Activated B cell treated with CpG ODN at 0.5 μM for 24 hours (primary cell): ENCODE measurements around the gene DIAPH3. TPM values are rescaled to one million over a fixed set of nuclear protein-coding genes. Genes with fewer than 3 reads are reported as not detected.

ENCODE experiments used
- ATAC-seq: fragments of 200-7000 bp; cut with Tn5 transposase; one replicate; pipeline ENCODE4 v1.10.0; 2021; ENCODE audit warnings: low read depth, mild to moderate bottlenecking, moderate library complexity
- CTCF ChIA-PET: fragments of 350-600 bp; sonication (Branson Sonifier 250); formaldehyde crosslinking; loops from one replicate; lab custom pipeline; 2021; ENCODE audit warnings: antibody characterized with exemption; lab: Charles Lee
- POLR2A ChIA-PET: fragments of 350-600 bp; sonication (Branson Sonifier 250); formaldehyde crosslinking; loops from one replicate; lab custom pipeline; 2021; ENCODE audit warnings: antibody characterized with exemption; lab: Charles Lee
- DNase-seq: peaks from one replicate; pipeline ENCODE4 v3.0.0; 2022
- H3K27ac Mint-ChIP-seq: one replicate; pipeline ENCODE4 v1.8.0; 2020; ENCODE audit warnings: mixed read lengths
- H3K27me3 Mint-ChIP-seq: one replicate; pipeline ENCODE4 v1.8.0; 2021; ENCODE audit warnings: mixed read lengths
- H3K36me3 Mint-ChIP-seq: one replicate; pipeline ENCODE4 v1.8.0; 2021; ENCODE audit warnings: low read depth, mixed read lengths
- H3K4me1 Mint-ChIP-seq: one replicate; pipeline ENCODE4 v1.8.0; 2021; ENCODE audit warnings: mixed read lengths
- H3K4me3 Mint-ChIP-seq: one replicate; pipeline ENCODE4 v1.8.0; 2020; ENCODE audit warnings: mild to moderate bottlenecking, mixed read lengths
- H3K9me3 Mint-ChIP-seq: one replicate; pipeline ENCODE4 v1.8.0; 2020; ENCODE audit warnings: mixed read lengths
- intact Hi-C: fragments of 100-400 bp; cut with micrococcal nuclease; formaldehyde crosslinking; loops from one replicate; pipeline ENCODE4 v1.15.1; 2024
- total RNA-seq: library from RNA; stranded (reverse); gene quantifications from 2 replicates; pipeline ENCODE4 v1.2.3, GENCODE V29; 2022
- TF ChIP-seq, protein P1 (sequence below): fragments of 200-600 bp; IDR thresholded peaks from one replicate; pipeline ENCODE4 v1.8.0; 2022; ENCODE audit warnings: antibody characterized with exemption, mild to moderate bottlenecking

DIAPH3 gene
- total RNA-seq, 1 donor from 2014 or later: 0.38 TPM

- H3K36me3 Mint-ChIP-seq: no peaks in the 10 kb centered on the region
- no peaks in the 10 kb centered on the region for H3K9me3 Mint-ChIP-seq
- POLR2A ChIA-PET: no interaction called here
- CTCF ChIA-PET: no interaction called here
- no peak overlapping the region for H3K27ac Mint-ChIP-seq
- TF ChIP-seq, protein P1, sequence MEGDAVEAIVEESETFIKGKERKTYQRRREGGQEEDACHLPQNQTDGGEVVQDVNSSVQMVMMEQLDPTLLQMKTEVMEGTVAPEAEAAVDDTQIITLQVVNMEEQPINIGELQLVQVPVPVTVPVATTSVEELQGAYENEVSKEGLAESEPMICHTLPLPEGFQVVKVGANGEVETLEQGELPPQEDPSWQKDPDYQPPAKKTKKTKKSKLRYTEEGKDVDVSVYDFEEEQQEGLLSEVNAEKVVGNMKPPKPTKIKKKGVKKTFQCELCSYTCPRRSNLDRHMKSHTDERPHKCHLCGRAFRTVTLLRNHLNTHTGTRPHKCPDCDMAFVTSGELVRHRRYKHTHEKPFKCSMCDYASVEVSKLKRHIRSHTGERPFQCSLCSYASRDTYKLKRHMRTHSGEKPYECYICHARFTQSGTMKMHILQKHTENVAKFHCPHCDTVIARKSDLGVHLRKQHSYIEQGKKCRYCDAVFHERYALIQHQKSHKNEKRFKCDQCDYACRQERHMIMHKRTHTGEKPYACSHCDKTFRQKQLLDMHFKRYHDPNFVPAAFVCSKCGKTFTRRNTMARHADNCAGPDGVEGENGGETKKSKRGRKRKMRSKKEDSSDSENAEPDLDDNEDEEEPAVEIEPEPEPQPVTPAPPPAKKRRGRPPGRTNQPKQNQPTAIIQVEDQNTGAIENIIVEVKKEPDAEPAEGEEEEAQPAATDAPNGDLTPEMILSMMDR: no peak
- ATAC-seq: no peak
- no peak overlapping the region for H3K4me3 Mint-ChIP-seq
- no peaks in the 10 kb centered on the region for H3K27me3 Mint-ChIP-seq
- DNase-seq: no peak
- H3K4me1 Mint-ChIP-seq: no peaks in the 10 kb centered on the region
- intact Hi-C loops: no loop called here
Measured at GRCh38 chr13:59901191-59901590, 262.5 kb downstream of the DIAPH3 start.

GRCh38 chr13:59898066-59898465 lies 265.7 kb downstream of the DIAPH3 start:
- H3K27me3 Mint-ChIP-seq: no peaks in the 10 kb centered on the region
- no peak overlapping the region for H3K27ac Mint-ChIP-seq
- intact Hi-C loops: no loop called here
- no peaks in the 10 kb centered on the region for H3K4me1 Mint-ChIP-seq
- H3K36me3 Mint-ChIP-seq: no peaks in the 10 kb centered on the region
- H3K9me3 Mint-ChIP-seq: no peaks in the 10 kb centered on the region
- TF ChIP-seq, protein P1: no peak
- ChIA-PET CTCF (no interaction called here), POLR2A (no interaction called here)
- no peak for DNase-seq
- no peak overlapping the region for H3K4me3 Mint-ChIP-seq
- no peak for ATAC-seq

DNA sequence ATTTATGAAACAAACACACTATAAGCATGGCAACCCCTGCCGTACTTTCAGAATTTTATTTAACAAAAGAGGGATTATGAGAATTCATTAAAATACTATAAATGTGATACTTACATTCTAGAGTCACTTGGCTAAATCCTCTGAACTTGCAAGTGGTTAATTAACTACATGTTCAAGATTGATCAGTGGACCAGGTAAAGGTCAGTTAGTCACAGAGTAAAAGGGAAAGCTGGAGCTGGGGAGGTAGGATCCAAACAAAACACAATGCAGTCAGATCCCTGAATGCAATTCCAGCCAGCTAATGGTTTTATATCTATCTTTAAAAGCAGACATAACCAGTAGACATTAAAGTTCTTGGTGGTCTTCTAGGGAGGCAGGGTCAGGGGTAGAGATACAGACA lies 270.5 kb downstream of the DIAPH3 start:
- intact Hi-C loops: no loop called here
- no peaks in the 10 kb centered on the region for H3K4me1 Mint-ChIP-seq
- no peaks in the 10 kb centered on the region for H3K36me3 Mint-ChIP-seq
- ChIA-PET POLR2A (no interaction called here), CTCF (no interaction called here)
- TF ChIP-seq, protein P1: no peak
- no peak overlapping the region for H3K27ac Mint-ChIP-seq
- no peaks in the 10 kb centered on the region for H3K9me3 Mint-ChIP-seq
- no peak for ATAC-seq
- DNase-seq: no peak
- H3K4me3 Mint-ChIP-seq: no peak overlapping the region
- H3K27me3 Mint-ChIP-seq: no peaks in the 10 kb centered on the region

GRCh38 chr13:59891053-59891452 lies 272.7 kb downstream of the DIAPH3 start:
- H3K4me3 Mint-ChIP-seq: no peak overlapping the region
- no peak overlapping the region for H3K27ac Mint-ChIP-seq
- ChIA-PET POLR2A (no interaction called here), CTCF (no interaction called here)
- no peaks in the 10 kb centered on the region for H3K36me3 Mint-ChIP-seq
- no peaks in the 10 kb centered on the region for H3K27me3 Mint-ChIP-seq
- H3K9me3 Mint-ChIP-seq: no peaks in the 10 kb centered on the region
- TF ChIP-seq, protein P1: no peak
- DNase-seq (no peak), ATAC-seq (no peak)
- H3K4me1 Mint-ChIP-seq: no peaks in the 10 kb centered on the region
- intact Hi-C loops: no loop called here

GRCh38 chr13:59890054-59890453 lies 273.7 kb downstream of the DIAPH3 start:
- TF ChIP-seq, protein P1: no peak
- Mint-ChIP-seq H3K4me3 (no peak overlapping the region), H3K4me1 (no peaks in the 10 kb centered on the region), H3K9me3 (no peaks in the 10 kb centered on the region), H3K36me3 (no peaks in the 10 kb centered on the region), H3K27me3 (no peaks in the 10 kb centered on the region), H3K27ac (no peak overlapping the region)
- DNase-seq: no peak
- ChIA-PET CTCF (no interaction called here), POLR2A (no interaction called here)
- no peak for ATAC-seq
- intact Hi-C loops: no loop called here
